ENCODE data around the gene MDH1B.

- TF ChIP-seq, protein P1, sequence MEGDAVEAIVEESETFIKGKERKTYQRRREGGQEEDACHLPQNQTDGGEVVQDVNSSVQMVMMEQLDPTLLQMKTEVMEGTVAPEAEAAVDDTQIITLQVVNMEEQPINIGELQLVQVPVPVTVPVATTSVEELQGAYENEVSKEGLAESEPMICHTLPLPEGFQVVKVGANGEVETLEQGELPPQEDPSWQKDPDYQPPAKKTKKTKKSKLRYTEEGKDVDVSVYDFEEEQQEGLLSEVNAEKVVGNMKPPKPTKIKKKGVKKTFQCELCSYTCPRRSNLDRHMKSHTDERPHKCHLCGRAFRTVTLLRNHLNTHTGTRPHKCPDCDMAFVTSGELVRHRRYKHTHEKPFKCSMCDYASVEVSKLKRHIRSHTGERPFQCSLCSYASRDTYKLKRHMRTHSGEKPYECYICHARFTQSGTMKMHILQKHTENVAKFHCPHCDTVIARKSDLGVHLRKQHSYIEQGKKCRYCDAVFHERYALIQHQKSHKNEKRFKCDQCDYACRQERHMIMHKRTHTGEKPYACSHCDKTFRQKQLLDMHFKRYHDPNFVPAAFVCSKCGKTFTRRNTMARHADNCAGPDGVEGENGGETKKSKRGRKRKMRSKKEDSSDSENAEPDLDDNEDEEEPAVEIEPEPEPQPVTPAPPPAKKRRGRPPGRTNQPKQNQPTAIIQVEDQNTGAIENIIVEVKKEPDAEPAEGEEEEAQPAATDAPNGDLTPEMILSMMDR (IDR thresholded peaks at IDR 0.05): no peak
- TF ChIP-seq EZH2 (IDR thresholded peaks at IDR 0.05; ENCODE audit: borderline replicate concordance, insufficient read depth, low read depth, low read length, poor library complexity, severe bottlenecking): no peak
Observed at GRCh38 chr2:206756816-206757215, 8.3 kb downstream of the MDH1B start.
